IPS-NIHi11 (cell line): ENCODE results near the gene SCAMP5.
A peak's percentile ranks its signal among the peaks of the same experiment; 100 is the strongest.

Source experiments
- DNase-seq: peaks from one replicate; pipeline ENCODE4 v3.0.0; 2012; ENCODE audit warnings: mixed read lengths, low spot score

SCAMP5 gene

GRCh38 chr15:74976159-74976558 lies 19.2 kb upstream of the SCAMP5 start:
- DNase-seq: no peak

- DNase-seq: no peak
Observed at GRCh38 chr15:74977599-74977998, 17.8 kb upstream of the SCAMP5 start.

DNA sequence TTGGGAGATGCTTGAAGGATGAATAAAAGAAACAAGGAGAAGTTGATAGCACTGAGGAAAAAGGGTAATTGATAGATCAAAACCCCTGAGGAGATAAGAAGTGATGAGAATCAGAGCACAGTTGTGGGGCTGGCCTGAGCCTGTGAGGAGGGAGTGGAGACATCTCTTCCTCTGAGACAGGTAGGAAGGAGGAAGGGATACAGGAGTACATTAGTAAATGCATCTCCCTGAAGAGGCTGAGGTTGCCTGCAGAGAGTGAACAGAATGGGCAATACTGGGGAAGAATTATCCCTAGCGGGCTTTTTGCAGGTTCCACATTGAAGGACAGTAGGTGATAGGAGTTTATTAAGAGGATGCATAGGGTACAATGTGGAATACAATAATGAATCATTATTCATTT lies 17.3 kb upstream of the SCAMP5 start:
- no peak for DNase-seq

DNA sequence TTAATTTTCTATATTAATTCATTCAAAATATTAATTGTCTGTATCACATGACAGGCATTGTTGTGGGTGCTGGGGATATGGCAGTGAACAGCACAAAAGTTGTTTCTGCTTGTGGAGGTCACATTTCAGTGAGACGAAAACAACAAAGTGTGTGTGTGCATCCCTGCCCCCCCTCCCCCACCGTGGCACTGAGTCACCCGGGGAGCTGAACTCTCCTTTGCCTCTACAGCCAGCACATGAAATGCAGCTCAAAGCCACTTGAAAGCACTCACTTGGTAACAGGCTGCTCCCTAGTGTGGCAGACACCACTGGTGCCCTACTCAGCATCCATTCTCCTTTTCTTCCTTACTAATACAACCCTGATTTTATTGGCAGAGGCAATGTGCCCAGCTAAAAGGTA lies 16.9 kb upstream of the SCAMP5 start:
- no peak for DNase-seq

DNA sequence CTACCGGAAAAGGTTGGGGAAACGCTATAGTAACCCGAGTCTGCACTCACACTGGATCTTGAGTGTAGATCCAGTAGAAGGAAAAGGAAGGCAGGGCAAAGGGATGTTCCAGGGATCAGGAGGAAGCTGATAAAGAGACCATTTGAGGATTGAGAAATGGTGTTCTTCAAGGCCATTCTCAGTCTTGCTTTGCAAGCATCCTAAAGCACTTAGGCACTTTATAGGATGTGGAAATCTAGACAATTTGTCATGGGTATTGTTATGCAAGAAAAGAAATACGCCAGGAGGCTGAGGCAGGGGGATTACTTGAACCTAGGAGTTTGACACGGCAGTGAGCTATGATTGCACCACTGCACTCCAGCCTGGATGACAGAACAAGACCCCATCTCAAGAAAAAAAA lies 13.2 kb upstream of the SCAMP5 start:
- no peak for DNase-seq

DNA sequence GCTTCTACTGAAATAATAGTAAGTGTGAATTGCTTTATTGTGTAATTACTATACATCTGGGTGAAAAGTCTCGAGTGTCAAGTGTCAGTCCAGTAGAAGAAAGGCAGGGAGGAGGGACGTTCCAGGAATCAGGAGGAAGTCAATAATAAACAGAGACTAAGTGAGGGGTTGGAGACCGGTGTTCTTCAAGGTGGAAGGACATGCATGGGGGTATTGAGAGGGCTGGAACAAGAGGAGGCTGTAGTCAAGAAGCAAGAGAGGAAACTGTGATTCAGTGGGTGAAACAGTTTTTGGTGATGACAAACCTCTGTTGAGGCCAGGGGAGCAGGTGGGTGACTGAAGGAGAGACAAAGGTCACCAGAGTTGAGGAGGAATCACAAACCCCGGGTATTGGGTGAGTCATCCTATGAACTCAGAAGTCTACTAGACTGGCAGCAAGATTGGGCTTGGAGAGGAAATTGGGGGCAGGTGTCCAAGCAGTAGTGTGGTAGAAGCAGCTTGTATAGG lies 11.6 kb upstream of the SCAMP5 start:
- DNase-seq: no peak

GRCh38 chr15:74988007-74988800 lies 7.2 kb upstream of the SCAMP5 start:
- DNase-seq: peak; percentile 74

DNA sequence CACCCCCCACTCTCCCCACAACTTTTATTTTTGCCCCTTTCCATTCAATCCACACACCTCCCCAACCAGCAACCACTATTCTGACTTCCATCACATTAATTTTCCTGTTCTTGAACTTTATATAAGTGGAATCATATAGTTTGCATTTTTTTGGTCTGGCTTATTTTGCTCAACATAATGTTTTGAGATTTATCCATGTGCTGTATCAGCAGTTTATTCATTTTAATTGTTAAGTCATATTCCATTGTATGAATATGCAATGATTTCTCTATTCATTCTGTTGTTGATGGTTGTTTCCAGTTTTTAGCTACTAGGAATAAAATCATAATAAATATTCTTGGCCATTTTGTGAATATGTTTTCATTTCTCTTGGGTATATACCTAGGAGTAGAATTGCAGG lies 5.8 kb upstream of the SCAMP5 start:
- DNase-seq: no peak

- DNase-seq: no peak
Observed at GRCh38 chr15:74992619-74993018, 2.7 kb upstream of the SCAMP5 start.

- DNase-seq: no peak
Observed at GRCh38 chr15:74994236-74994635, 1.1 kb upstream of the SCAMP5 start.

- no peak for DNase-seq
Observed at GRCh38 chr15:74994685-74995084, 678 bp upstream of the SCAMP5 start.

GRCh38 chr15:74995779-74996765 lies 709 bp downstream of the SCAMP5 start:
- peak; percentile 65 for DNase-seq

GRCh38 chr15:74997141-74997540 lies 1.8 kb downstream of the SCAMP5 start:
- DNase-seq: no peak

- no peak for DNase-seq
Observed at GRCh38 chr15:74997543-74997942, 2.2 kb downstream of the SCAMP5 start.

- no peak for DNase-seq
Observed at GRCh38 chr15:75001310-75001709, 5.9 kb downstream of the SCAMP5 start.

DNA sequence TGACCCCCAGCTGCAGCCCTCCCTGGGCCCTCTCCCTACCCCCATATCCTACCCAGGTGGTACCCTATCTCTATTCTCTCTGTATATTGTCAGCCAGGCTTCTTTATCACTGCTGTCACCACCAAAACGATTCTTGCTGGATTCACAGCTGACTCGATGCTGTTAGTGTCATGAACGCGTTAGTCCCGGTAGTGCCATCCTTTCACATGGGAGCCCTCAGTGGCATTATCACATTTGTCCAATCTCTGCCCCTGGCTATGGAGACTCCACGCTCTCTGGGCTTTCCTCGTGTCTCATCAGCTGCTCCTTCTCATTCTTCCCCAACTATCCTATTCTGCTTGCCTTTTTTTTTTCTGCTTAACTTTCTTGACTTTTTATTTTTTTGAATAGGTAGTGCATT lies 7.0 kb downstream of the SCAMP5 start:
- DNase-seq: no peak

DNA sequence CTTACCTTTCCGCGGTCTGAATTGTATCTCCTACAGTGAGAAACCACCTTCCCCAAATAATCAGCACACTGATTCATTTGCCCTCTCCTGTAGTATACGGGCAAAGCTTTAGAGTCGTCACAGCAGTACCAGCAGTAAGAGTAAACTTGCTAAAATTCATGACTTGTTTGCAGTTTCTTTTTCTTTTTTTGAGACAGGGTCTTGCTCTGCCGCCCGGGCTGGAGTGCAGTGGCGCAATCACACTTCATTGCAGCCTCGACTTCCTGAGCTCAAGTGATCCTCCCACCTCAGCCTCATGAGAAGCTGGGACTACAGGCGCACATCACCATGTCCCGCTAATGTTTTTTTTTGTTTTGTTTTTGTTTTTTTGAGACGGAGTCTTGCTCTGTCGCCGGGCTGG lies 11.9 kb downstream of the SCAMP5 start:
- DNase-seq: no peak

- DNase-seq: no peak
Observed at GRCh38 chr15:75008221-75008625, 12.9 kb downstream of the SCAMP5 start.

GRCh38 chr15:75008629-75009326 lies 13.4 kb downstream of the SCAMP5 start:
- DNase-seq: no peak

DNA sequence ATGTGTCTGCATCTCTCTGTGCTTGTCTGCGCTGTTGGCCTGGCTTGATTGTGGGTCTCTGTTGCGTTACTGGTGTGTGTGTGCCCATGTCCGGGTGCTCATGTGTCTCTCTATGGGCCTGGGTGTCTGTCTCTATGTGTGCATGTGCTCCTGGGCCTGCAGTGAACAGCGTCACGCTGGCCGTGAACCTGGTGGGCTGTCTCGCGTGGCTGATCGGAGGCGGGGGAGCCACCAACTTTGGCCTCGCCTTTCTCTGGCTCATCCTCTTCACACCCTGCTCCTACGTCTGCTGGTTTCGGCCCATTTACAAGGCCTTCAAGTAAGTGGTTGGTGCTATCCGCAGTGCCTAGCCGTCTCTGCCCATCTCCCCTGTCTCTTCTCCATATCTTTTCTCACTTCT lies 21.1 kb downstream of the SCAMP5 start:
- no peak for DNase-seq

- no peak for DNase-seq
Observed at GRCh38 chr15:75019916-75020315, 24.6 kb downstream of the SCAMP5 start.

DNA sequence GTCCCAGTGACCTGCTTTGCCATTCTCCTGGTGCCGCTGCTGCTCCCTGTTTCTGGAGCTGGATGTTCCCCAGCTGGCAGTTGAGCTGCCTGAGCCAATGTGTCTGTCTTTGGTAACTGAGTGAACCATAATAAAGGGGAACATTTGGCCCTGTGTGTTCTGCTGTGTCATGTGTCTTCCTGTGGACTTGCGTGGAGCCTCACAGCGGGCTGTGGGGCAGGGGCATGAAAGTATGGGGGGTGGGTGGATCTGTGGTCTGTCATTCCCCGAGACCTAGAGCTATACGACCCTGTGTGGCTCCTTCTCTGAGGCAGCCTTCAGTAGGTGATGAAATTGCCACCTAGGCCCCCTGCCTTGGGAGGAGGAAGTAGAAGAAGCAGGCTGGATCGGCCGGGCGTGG lies 26.0 kb downstream of the SCAMP5 start:
- no peak for DNase-seq
